Measurements from ENCODE around the gene CLCN7.

Gene CLCN7

DNA sequence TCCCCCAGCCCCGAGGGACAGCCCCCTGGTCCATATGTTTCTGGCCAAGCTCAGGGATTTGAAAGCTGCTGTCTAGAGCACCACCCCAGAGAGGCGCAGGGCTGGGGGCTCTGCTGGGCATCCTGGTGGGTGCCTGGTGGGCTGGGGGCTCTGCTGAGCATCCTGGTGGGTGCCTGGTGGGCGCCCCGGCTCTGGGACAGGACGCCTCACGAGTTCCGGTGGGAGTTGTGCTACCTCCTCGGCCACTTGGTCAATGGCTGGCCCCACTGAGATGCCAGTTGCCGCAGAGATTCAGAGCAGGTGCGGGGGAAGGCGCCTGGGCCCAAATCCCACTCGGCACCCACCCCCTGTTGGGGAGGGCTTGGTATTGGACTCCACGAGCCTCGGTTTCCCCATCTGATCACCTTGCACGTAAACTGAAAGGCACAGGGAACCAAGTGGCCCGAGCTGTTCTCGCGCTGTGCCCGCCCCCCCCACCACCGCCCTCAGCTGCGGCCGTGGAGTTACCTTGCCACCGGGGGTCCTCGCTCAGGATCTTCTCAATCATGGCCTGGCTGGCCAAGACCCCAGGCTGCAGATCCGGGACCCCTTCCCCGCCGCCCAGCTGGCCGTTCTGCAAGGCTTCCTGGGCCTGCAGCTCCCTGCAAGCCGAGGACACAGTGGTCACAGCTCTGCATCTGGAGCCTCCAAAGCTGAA, 73.6 kb downstream of the CLCN7 start:
- DNase-seq, result no peak
- intact Hi-C loops (cut with DNase I), result no loop called here

DNA sequence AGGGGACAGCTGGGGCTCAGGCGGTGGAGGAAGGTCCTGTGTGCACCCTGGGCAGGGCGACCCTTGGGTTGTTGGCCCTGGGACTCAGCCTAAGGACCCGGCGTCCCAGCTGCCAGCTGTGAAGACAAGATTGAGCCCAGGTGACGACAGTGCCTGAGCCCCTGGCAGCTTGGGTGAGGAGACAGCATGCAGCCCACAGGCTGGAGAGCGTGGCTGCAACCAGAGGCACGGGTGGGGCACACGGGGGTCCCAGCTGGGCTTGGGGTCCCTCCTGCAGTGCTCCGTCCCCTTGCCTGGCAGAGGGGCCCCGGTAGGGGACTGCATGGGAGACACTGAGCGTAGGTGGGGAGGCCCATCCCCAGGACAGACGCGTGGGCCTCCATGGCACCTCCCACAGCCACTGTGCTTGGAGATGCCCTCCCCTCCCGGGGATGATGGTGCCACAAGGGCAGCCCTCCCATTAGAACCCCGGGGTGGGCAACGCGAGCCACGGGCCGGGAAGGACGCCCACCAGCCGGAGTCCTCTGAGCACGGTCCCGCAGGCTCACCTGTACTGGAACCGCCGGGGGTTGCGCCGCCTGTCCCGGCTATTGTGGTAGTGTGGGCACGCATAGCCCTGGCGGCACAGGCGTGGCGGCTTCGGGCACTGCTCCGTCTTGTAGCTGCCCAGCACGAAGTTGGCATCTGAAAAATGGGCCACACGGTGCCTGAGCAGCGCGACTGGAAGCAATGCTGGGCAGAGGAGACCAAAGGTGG, 75.8 kb downstream of the CLCN7 start:
- DNase-seq, result no peak
- intact Hi-C loops (cut with DNase I), result no loop called here

DNA sequence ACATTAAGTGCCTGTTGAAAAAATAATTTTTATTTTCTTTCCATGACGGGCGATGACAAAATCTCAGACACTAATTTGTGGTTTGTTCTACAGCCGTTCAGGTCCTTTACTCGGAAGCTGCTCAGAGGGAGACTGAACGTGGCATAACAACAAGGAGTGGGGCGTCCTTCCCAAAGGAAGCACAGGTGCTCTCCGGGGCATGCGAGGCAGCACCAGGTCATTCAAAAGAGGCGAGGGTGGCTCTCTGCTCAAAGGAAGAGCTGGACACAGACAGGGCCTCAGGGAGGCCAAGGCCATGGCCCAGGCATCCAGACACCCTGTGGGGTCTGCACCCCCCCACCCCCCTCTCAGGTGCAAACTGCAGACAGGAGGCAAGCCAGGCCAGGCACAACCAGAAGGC, 76.5 kb downstream of the CLCN7 start:
- DNase-seq, result no peak
- intact Hi-C loops (cut with DNase I), result no loop called here

DNA sequence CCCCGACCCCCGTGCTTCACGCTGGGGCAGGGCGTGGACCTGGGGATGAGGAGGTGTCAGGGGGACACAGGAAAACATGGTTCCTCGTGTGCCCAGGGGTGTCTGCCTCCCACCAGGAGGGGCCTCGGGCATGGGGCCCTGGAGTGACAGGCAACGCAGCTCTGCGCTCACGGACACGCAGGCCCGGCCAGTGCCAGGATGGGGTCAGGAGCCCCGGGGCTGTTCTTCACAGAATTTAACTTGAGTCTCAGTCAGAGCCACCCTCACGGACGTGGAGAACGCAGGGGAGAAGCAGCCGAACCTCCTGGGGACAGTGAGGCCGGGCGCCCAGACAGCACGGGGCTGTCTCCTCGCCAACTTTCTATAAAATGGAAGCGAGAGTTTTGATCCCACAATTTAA, 77.0 kb downstream of the CLCN7 start:
- intact Hi-C loops (cut with DNase I), result no loop called here
- DNase-seq, result no peak

DNA sequence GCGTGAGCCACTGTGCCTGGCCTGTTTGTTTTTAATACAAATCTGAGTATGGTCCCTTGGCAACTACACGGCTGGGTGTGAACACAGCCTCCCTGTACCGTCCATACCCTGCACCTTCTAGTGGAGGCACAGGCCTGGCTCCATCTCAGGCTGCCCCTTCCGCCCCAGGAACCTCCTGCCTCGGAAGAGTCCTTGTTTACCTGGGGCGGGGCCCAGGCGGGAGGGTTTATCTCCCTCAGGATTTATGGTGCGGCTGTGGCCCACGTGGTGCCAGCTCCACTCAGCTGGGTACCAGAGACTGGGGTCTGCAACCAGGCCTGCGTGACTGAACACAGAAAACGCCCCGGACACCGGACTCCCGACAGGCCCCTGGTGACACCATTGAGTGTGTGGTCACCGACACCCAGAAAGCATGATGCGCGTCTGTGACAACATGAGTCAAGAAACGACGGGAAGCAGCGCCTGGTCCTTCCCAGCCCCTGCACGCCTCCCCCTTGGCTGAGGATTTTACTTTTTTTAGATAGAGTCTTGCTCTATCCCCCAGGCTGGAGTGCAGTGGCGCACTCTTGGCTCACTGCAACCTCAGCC, 79.3 kb downstream of the CLCN7 start:
- intact Hi-C loops (cut with DNase I), result no loop called here
- DNase-seq, result no peak

Data from head of caudate nucleus (tissue), 42 donors.